NCI-H1930 (cell line): ENCODE data around the gene SLC16A4.

Experiments
- DNase-seq, 2 experiments: peaks; one replicate each; lab custom pipeline; 2025; lab: John Stamatoyannopoulos, UW

SLC16A4 gene

GRCh38 chr1:110326826-110327225 lies 64.0 kb downstream of the SLC16A4 start:
- no peak for DNase-seq

GRCh38 chr1:110324667-110325066 lies 66.2 kb downstream of the SLC16A4 start:
- no peak for DNase-seq

- DNase-seq, result no peak
These were observed 69.0 kb downstream of the SLC16A4 start for GRCh38 chr1:110321846-110322245.

- DNase-seq, result no peak
These were observed 69.8 kb downstream of the SLC16A4 start for GRCh38 chr1:110321045-110321444.

- DNase-seq, result no peak
These were observed 70.7 kb downstream of the SLC16A4 start for GRCh38 chr1:110320168-110320518.

- no peak for DNase-seq
These were observed 71.3 kb downstream of the SLC16A4 start for GRCh38 chr1:110319332-110320167.

GRCh38 chr1:110318046-110318445 lies 72.8 kb downstream of the SLC16A4 start:
- no peak for DNase-seq

- DNase-seq, result no peak
These were observed 74.1 kb downstream of the SLC16A4 start for GRCh38 chr1:110316735-110317134.
